ENCODE results near the gene TRAF2.

Gene TRAF2

GRCh38 chr9:136849960-136850865 lies 36.1 kb upstream of the TRAF2 start:
- no peak for TF ChIP-seq CTCF (conservative IDR thresholded peaks at IDR 0.05; ENCODE audit: control insufficient read depth, insufficient read depth, low read depth, low read length)
- peak overlapping the region; percentile 81 for H3K4me3 ChIP-seq (ENCODE audit: control insufficient read depth, low read depth, low read length)
- no peak for DNase-seq (ENCODE audit: low read depth)

GRCh38 chr9:136850866-136851775 lies 35.2 kb upstream of the TRAF2 start:
- H3K4me3 ChIP-seq (ENCODE audit: control insufficient read depth, low read depth, low read length): no peak overlapping the region
- no peak for TF ChIP-seq CTCF (conservative IDR thresholded peaks at IDR 0.05; ENCODE audit: control insufficient read depth, insufficient read depth, low read depth, low read length)
- DNase-seq (ENCODE audit: low read depth): no peak

GRCh38 chr9:136851941-136852663 lies 34.2 kb upstream of the TRAF2 start, which contains the start of gene MAMDC4:
Gene MAMDC4, plus strand, starts transcription at chr9:136852346. Its CDS starts 71 bp downstream, at chr9:136852417.
- no peak for DNase-seq (ENCODE audit: low read depth)
- no peak for TF ChIP-seq CTCF (conservative IDR thresholded peaks at IDR 0.05; ENCODE audit: control insufficient read depth, insufficient read depth, low read depth, low read length)
- H3K4me3 ChIP-seq (ENCODE audit: control insufficient read depth, low read depth, low read length): no peak within 1 kb of the TSS

GRCh38 chr9:136852664-136853595 lies 33.4 kb upstream of the TRAF2 start:
- no peak overlapping the region for H3K4me3 ChIP-seq (ENCODE audit: control insufficient read depth, low read depth, low read length)
- DNase-seq (ENCODE audit: low read depth): no peak
- TF ChIP-seq CTCF (conservative IDR thresholded peaks at IDR 0.05; ENCODE audit: control insufficient read depth, insufficient read depth, low read depth, low read length): no peak

- DNase-seq (ENCODE audit: low read depth): no peak
- TF ChIP-seq CTCF (conservative IDR thresholded peaks at IDR 0.05; ENCODE audit: control insufficient read depth, insufficient read depth, low read depth, low read length): no peak
- no peak overlapping the region for H3K4me3 ChIP-seq (ENCODE audit: control insufficient read depth, low read depth, low read length)
These were observed 32.7 kb upstream of the TRAF2 start for GRCh38 chr9:136853596-136854112.

Data from fibroblast of mammary gland (primary cell).